K562 (cell line): ENCODE measurements around the gene PPP2R3B.

ENCODE experiments used
- CTCF ChIP-seq, 3 experiments: IDR thresholded peaks in 2 of 3; conservative IDR thresholded peaks in 1 of 3; 2 replicates each; pipeline ENCODE4 v1.5.1; 2011 to 2012; ENCODE audit warnings: low read length in 3 of 3, mild to moderate bottlenecking in 3 of 3, control low read depth in 2 of 3, improper control_type of control experiment in 1 of 3, inconsistent platforms in 1 of 3, low read depth in 1 of 3, mixed read lengths in 1 of 3, moderate library complexity in 1 of 3; ENCODE audit not compliant: insufficient read depth in 2 of 3
- HEY1 ChIP-seq: fragments of 250-450 bp; sonication (Bioruptor Pico); IDR thresholded peaks from 2 replicates; pipeline ENCODE4 v1.5.0; 2020; ENCODE audit warnings: mild to moderate bottlenecking, moderate library complexity, borderline replicate concordance
- KDM1A ChIP-seq, 2 experiments: fragments of 450-650 bp; IDR thresholded peaks; 2 replicates each; pipeline ENCODE4 v1.6.1; 2016; ENCODE audit warnings: mild to moderate bottlenecking in 2 of 2
- KDM4B ChIP-seq, 2 experiments: fragments of 450-650 bp in 1 of 2; sonication (generic) in 1 of 2; IDR thresholded peaks; 2 replicates each; pipeline ENCODE4 v1.6.1; 2016 to 2017; ENCODE audit warnings: borderline replicate concordance in 2 of 2, antibody characterized with exemption in 1 of 2, low read depth in 1 of 2, mild to moderate bottlenecking in 1 of 2
- PHF8 ChIP-seq: fragments of 200-600 bp; sonication (generic); IDR thresholded peaks from 2 replicates; pipeline ENCODE4 v1.6.1; 2012; ENCODE audit warnings: mixed run types, mild to moderate bottlenecking, inconsistent platforms, low read length, moderate library complexity, borderline replicate concordance
- PTBP1 ChIP-seq: fragments of 200-400 bp; formaldehyde crosslinking; IDR thresholded peaks from 2 replicates; pipeline ENCODE4 v1.6.1; 2017; ENCODE audit warnings: low read depth, low read length
- RCOR1 ChIP-seq, 2 experiments: IDR thresholded peaks; 2 replicates each; pipeline ENCODE4 v1.6.1; 2012; ENCODE audit warnings: low read depth in 2 of 2, low read length in 2 of 2, borderline replicate concordance in 1 of 2, improper control_type of control experiment in 1 of 2
- RNF2 ChIP-seq: sonication (generic); IDR thresholded peaks from 2 replicates; pipeline ENCODE4 v1.6.1; 2016
- SMC3 ChIP-seq: conservative IDR thresholded peaks from 2 replicates; pipeline ENCODE4 v1.6.1; 2011; ENCODE audit warnings: low read depth, low read length, improper control_type of control experiment; ENCODE audit not compliant: insufficient read depth
- TEAD4 ChIP-seq, 2 experiments: sonication (generic) in 1 of 2; formaldehyde crosslinking in 1 of 2; IDR thresholded peaks; 2 replicates each; pipeline versions ENCODE4 v1.6.1 to v1.8.0; 2012 to 2022; ENCODE audit warnings: borderline replicate concordance in 1 of 2, inconsistent platforms in 1 of 2, low read length in 1 of 2, mild to moderate bottlenecking in 1 of 2, missing genetic modification reagents in 1 of 2
- U2AF1 ChIP-seq: fragments of 200-400 bp; formaldehyde crosslinking; optimal IDR thresholded peaks from 2 replicates; pipeline ENCODE3; 2017; ENCODE audit warnings: mild to moderate bottlenecking, low read depth, low read length, moderate library complexity
- WHSC1 ChIP-seq: IDR thresholded peaks from one replicate; pipeline ENCODE4 v1.6.1; 2012; ENCODE audit warnings: low read length, control low read depth, inconsistent platforms
- ZNF77 ChIP-seq: fragments of 250-450 bp; sonication (Bioruptor Pico); IDR thresholded peaks from 2 replicates; pipeline ENCODE4 v1.5.0; 2020
- TF ChIP-seq, protein P1 (sequence below), 2 experiments: fragments of 450-650 bp; formaldehyde crosslinking in 1 of 2; IDR thresholded peaks; 2 replicates each; pipeline versions ENCODE4 v1.4.0 to v1.6.1; 2014 to 2020; ENCODE audit warnings: mild to moderate bottlenecking in 2 of 2, borderline replicate concordance in 1 of 2, low read depth in 1 of 2

DNA sequence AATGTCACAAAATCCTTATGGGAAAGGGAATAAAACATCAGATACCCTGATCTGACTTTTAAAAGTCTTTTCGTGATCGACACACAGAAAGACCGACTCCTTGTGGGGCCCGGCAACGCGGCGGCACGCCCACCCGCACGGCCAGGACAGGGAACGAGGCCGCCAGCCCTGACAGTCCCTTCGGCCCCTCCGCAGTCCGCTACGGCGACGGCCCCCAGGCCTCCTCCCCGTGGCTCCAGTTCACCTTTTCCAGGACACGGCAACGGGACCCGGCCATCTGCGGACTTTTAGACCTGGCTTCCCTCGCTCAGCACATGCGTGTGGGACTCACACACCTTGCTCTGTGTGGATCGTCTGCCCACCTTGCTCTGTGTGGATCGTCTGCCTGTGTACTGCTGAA lies 34.5 kb downstream of the PPP2R3B start:
- no peak for TF ChIP-seq CTCF (IDR thresholded peaks at IDR 0.05 in 2 of 3, conservative IDR thresholded peaks at IDR 0.05 in 1 of 3; ENCODE audit: insufficient read depth in 2 of 3, low read depth in 1 of 3, low read length in 3 of 3)
- no peak for TF ChIP-seq RNF2
- TF ChIP-seq, protein P1, sequence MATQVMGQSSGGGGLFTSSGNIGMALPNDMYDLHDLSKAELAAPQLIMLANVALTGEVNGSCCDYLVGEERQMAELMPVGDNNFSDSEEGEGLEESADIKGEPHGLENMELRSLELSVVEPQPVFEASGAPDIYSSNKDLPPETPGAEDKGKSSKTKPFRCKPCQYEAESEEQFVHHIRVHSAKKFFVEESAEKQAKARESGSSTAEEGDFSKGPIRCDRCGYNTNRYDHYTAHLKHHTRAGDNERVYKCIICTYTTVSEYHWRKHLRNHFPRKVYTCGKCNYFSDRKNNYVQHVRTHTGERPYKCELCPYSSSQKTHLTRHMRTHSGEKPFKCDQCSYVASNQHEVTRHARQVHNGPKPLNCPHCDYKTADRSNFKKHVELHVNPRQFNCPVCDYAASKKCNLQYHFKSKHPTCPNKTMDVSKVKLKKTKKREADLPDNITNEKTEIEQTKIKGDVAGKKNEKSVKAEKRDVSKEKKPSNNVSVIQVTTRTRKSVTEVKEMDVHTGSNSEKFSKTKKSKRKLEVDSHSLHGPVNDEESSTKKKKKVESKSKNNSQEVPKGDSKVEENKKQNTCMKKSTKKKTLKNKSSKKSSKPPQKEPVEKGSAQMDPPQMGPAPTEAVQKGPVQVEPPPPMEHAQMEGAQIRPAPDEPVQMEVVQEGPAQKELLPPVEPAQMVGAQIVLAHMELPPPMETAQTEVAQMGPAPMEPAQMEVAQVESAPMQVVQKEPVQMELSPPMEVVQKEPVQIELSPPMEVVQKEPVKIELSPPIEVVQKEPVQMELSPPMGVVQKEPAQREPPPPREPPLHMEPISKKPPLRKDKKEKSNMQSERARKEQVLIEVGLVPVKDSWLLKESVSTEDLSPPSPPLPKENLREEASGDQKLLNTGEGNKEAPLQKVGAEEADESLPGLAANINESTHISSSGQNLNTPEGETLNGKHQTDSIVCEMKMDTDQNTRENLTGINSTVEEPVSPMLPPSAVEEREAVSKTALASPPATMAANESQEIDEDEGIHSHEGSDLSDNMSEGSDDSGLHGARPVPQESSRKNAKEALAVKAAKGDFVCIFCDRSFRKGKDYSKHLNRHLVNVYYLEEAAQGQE (IDR thresholded peaks at IDR 0.05; ENCODE audit: borderline replicate concordance), result no peak
- TF ChIP-seq, protein P1 (CRISPR knock-in tag; IDR thresholded peaks at IDR 0.05; ENCODE audit: low read depth), result no peak
- no peak for TF ChIP-seq PHF8
- no peak for TF ChIP-seq KDM1A (IDR thresholded peaks at IDR 0.05)
- no peak for TF ChIP-seq WHSC1
- no peak for TF ChIP-seq TEAD4 (IDR thresholded peaks at IDR 0.05; ENCODE audit: low read length)
- TF ChIP-seq TEAD4 (CRISPR knock-in tag; IDR thresholded peaks at IDR 0.05; ENCODE audit: borderline replicate concordance), result no peak
- no peak for TF ChIP-seq PTBP1
- no peak for TF ChIP-seq KDM4B (IDR thresholded peaks at IDR 0.05; ENCODE audit: borderline replicate concordance in 2 of 2, low read depth in 1 of 2)
- TF ChIP-seq U2AF1, result no peak
- no peak for TF ChIP-seq ZNF77
- no peak for TF ChIP-seq SMC3
- TF ChIP-seq HEY1 (CRISPR knock-in tag), result no peak
- TF ChIP-seq RCOR1 (IDR thresholded peaks at IDR 0.05; ENCODE audit: borderline replicate concordance in 1 of 2, low read depth in 2 of 2, low read length in 2 of 2), result no peak
